GM12878 (cell line): ENCODE measurements around the gene PTPRC.

Experiments
- ATF3 ChIP-seq: IDR thresholded peaks from 2 replicates; pipeline ENCODE4 v1.6.1; 2011; ENCODE audit warnings: low read depth, mild to moderate bottlenecking, low read length, moderate library complexity, borderline replicate concordance; ENCODE audit errors: extremely low read depth
- ATF7 ChIP-seq: fragments of 450-650 bp; IDR thresholded peaks from 2 replicates; pipeline ENCODE4 v1.6.1; 2016; ENCODE audit warnings: low read depth, mild to moderate bottlenecking
- CBX5 ChIP-seq: sonication (generic); IDR thresholded peaks from 2 replicates; pipeline ENCODE4 v1.6.1; 2016; ENCODE audit warnings: low read depth, moderate library complexity, mild to moderate bottlenecking, inconsistent platforms
- CTCF ChIP-seq, 3 experiments: IDR thresholded peaks in 2 of 3; conservative IDR thresholded peaks in 1 of 3; 2 replicates each; pipeline ENCODE4 v1.5.1; 2011; ENCODE audit warnings: low read depth in 3 of 3, low read length in 3 of 3, mild to moderate bottlenecking in 3 of 3, control low read depth in 2 of 3, moderate library complexity in 2 of 3, inconsistent platforms in 1 of 3, mixed read lengths in 1 of 3; ENCODE audit not compliant: control insufficient read depth in 2 of 3, insufficient read depth in 1 of 3; ENCODE audit errors: extremely low read depth in 1 of 3
- DPF2 ChIP-seq: fragments of 450-650 bp; IDR thresholded peaks from 2 replicates; pipeline ENCODE4 v1.6.1; 2017; ENCODE audit warnings: mild to moderate bottlenecking
- EP300 ChIP-seq, 2 experiments: fragments of 150-350 bp in 1 of 2; IDR thresholded peaks; 2 replicates each; pipeline ENCODE4 v1.6.1; 2011 to 2012; ENCODE audit warnings: low read depth in 2 of 2, low read length in 2 of 2, borderline replicate concordance in 1 of 2, improper control_type of control experiment in 1 of 2, inconsistent platforms in 1 of 2; ENCODE audit not compliant: control insufficient read depth in 1 of 2
- MAX ChIP-seq: IDR thresholded peaks from 2 replicates; pipeline ENCODE4 v1.6.1; 2012; ENCODE audit warnings: low read depth, low read length, improper control_type of control experiment
- NFIC ChIP-seq: IDR thresholded peaks from 2 replicates; pipeline ENCODE4 v1.6.1; 2012; ENCODE audit warnings: low read depth, mild to moderate bottlenecking, inconsistent platforms, low read length, moderate library complexity
- NFYB ChIP-seq: IDR thresholded peaks from 2 replicates; pipeline ENCODE4 v1.6.1; 2011; ENCODE audit warnings: low read depth, mild to moderate bottlenecking, low read length, improper control_type of control experiment, moderate library complexity; ENCODE audit not compliant: insufficient read depth
- POLR2AphosphoS5 ChIP-seq: IDR thresholded peaks from 2 replicates; pipeline ENCODE4 v1.6.1; 2011; ENCODE audit warnings: mild to moderate bottlenecking, low read length, inconsistent platforms
- RBBP5 ChIP-seq: fragments of 200-600 bp; sonication (generic); conservative IDR thresholded peaks from 2 replicates; pipeline ENCODE4 v1.6.1; 2016

- TF ChIP-seq ATF3 (no peak), EP300 (IDR thresholded peaks at IDR 0.05; ENCODE audit: borderline replicate concordance in 1 of 2, control insufficient read depth in 1 of 2, low read depth in 2 of 2, low read length in 2 of 2) (no peak), NFIC (no peak), POLR2AphosphoS5 (no peak), CTCF (IDR thresholded peaks at IDR 0.05 in 2 of 3, conservative IDR thresholded peaks at IDR 0.05 in 1 of 3; ENCODE audit: control insufficient read depth in 2 of 3, extremely low read depth in 1 of 3, insufficient read depth in 1 of 3, low read depth in 3 of 3, low read length in 3 of 3) (no peak), MAX (no peak), NFYB (no peak), ATF7 (no peak), CBX5 (no peak), RBBP5 (no peak), DPF2 (no peak)
These were observed 102.9 kb downstream of the PTPRC start for GRCh38 chr1:198741744-198742143.
